Retinal pigment epithelial cell (primary cell): ENCODE data around the gene RAPGEF4.

Experiments
- DNase-seq: peaks from one replicate; pipeline ENCODE4 v3.0.0-alpha.2; 2010; ENCODE audit warnings: low read depth
- H3K4me3 ChIP-seq: 2 replicates; pipeline ENCODE4 v1.5.1; 2011; ENCODE audit warnings: mild to moderate bottlenecking, low read length, control low read depth, moderate library complexity
- TF ChIP-seq, protein P1 (sequence below): conservative IDR thresholded peaks from 2 replicates; pipeline ENCODE4 v1.5.1; 2011; ENCODE audit warnings: low read depth, low read length, control low read depth, inconsistent platforms

The RAPGEF4 gene

DNA sequence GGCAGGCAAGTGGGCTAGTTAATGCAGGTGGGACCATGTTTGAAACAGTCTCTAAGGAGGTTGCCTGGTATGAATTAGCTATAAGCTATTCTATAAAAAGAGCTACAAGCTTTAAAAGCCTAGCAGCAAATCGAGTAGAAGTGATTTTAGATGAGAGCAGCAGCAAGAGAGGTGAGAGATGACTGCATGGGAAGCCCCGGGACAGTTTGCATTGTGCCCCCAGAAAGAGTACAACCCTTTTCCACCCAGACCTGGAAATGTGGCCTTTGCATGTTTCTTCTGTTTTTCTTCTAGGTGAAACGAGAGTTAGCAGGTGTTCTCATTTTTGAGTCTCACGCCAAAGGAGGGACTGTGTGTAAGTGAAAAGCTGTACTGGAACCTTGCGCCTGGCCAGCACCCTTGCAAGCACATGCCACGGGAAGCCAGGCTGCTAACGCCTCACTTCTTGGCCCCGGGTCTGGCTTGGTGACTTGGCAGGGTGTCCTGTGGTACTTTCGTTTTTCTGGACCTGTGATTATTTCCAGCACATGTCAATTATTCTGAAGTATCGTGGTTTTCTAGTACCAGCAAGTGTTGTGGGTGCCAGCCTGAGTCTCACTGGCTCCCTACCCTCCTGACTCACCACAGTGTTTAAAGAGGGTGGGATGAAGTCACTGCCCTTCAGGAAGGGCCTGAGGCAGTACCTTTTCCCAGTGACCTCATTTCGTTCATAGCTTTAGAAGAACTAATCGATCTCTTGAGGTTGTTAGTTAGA lies 249.7 kb downstream of the RAPGEF4 start:
- TF ChIP-seq, protein P1, sequence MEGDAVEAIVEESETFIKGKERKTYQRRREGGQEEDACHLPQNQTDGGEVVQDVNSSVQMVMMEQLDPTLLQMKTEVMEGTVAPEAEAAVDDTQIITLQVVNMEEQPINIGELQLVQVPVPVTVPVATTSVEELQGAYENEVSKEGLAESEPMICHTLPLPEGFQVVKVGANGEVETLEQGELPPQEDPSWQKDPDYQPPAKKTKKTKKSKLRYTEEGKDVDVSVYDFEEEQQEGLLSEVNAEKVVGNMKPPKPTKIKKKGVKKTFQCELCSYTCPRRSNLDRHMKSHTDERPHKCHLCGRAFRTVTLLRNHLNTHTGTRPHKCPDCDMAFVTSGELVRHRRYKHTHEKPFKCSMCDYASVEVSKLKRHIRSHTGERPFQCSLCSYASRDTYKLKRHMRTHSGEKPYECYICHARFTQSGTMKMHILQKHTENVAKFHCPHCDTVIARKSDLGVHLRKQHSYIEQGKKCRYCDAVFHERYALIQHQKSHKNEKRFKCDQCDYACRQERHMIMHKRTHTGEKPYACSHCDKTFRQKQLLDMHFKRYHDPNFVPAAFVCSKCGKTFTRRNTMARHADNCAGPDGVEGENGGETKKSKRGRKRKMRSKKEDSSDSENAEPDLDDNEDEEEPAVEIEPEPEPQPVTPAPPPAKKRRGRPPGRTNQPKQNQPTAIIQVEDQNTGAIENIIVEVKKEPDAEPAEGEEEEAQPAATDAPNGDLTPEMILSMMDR, result no peak
- no peak overlapping the region for H3K4me3 ChIP-seq

DNA sequence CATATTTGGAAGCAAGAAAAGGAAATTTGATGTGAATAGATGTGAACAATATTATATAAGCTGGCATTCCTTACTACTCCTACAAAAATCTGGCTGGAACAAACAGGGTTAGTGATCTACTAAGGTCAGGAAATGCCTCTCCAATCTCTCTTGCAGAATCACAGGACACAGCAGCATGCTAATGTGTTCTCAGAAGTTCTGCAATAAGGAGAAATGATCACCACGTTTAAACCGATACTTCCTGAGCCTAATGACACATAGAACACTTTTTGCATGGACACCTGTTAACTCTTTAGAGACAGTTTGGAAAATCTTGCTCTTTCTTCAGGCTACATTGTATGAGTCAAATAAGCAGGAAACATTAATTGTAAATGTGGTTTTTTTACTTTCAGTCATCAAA lies 250.4 kb downstream of the RAPGEF4 start:
- TF ChIP-seq, protein P1, result no peak
- DNase-seq, result no peak

More for the DNA sequence above, 249.7 kb downstream of the RAPGEF4 start:
- peak; percentile 29 for DNase-seq

DNA sequence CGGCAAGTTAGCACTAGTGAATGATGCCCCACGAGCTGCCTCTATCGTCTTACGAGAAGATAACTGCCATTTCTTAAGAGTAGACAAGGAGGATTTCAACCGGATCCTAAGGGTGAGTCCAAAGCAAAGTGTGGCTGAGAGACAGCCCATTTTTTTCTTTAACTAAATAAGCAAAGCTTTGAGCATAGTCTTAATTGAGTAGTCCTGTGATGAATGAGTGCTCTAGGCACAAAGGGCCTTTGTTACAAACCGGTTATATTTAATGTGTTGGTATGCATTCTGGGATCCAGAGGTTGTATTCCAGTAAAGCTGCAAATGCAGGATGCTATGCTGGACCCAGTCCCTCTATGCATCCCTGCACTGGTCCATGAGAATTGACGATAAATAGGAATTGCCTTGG lies 253.1 kb downstream of the RAPGEF4 start:
- TF ChIP-seq, protein P1, result no peak

More for the DNA sequence above, 250.4 kb downstream of the RAPGEF4 start:
- H3K4me3 ChIP-seq, result no peak overlapping the region

DNA sequence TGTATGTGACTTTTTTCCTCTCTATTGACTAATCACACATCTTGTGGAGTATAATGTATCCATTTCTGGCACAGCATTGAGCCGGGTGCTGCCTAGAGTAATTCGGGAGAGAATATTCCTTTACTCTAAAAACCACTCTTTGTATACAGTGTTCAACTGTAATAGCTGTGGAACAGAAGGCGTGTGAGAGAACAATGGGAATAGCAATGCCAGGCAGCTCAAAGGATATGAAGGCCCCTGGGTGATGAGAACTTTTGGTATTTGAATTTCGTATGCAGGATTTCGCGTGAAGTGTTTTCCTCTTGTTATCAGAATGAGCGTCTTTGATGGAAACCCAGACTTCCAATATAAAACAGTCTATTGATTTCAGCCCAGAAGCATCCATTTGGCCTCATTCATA lies 255.4 kb downstream of the RAPGEF4 start:
- no peak for DNase-seq
- TF ChIP-seq, protein P1, result no peak
- H3K4me3 ChIP-seq, result no peak overlapping the region

More for the DNA sequence above, 253.1 kb downstream of the RAPGEF4 start:
- no peak overlapping the region for H3K4me3 ChIP-seq
- DNase-seq, result no peak

DNA sequence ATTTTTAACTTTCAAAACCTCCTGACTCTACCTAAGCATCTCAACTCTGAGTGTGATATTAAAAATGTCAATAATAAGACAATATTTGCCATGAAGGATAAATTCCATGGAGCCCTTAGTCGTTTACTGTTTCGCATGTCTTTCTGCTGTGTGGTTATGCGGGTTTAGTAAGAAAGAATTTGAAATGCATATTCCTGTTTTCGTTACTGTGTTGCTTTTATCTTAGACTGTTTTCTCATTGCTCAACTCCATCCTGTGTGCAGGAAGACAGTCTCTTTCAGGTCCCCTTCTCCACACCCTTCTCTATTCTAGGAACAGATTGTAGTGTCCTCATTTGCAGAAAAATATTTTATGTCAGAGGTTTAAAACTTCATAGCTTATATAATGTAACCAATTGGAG lies 257.5 kb downstream of the RAPGEF4 start:
- no peak overlapping the region for H3K4me3 ChIP-seq
- TF ChIP-seq, protein P1, result no peak
- DNase-seq, result no peak

DNA sequence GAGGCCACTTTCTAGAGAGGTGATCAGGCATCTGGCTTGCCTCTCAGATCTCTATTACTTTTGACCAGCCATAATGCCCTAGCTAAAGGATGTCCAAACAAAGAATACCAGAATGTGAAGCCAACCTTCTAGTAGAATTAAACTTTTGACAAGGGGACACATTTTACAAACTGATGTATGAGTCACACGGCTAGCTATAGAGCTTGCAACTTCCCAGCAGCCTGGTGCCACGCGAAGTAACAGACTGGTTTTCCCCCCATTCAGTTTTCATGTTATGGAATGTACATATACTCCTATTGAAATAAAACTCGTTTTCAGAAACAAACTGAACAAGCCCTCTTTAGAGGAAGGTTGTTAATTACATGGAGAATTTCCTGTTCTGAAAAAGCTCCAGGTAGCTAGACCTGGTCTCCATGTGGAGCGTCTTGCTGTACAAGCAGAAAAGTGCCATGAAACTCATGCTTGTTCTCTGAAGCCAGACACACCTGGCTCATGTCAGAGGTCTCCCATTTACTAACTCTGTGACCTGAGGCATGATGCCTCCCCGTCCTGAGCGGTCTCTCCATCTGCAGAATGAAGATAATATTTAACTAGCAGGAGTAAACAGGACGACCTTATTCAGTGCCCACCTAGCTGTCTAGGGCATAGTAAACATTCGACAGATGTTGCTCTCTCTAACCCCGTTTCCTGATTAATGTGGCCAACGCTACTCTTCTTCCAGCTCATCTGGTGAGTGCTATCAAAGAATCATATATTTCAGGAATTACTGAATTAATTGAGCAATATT lies 258.5 kb downstream of the RAPGEF4 start:
- DNase-seq, result no peak
- TF ChIP-seq, protein P1, result no peak
- no peak overlapping the region for H3K4me3 ChIP-seq
